K562 (cell line): ENCODE results near the gene RNF114. TPM values are rescaled to one million over a fixed set of nuclear protein-coding genes. Genes with fewer than 3 reads are reported as not detected.

Experiments used
- ARID3A ChIP-seq: IDR thresholded peaks from 2 replicates; pipeline ENCODE4 v1.6.1; 2012; ENCODE audit warnings: low read depth, low read length, improper control_type of control experiment, borderline replicate concordance
- BMI1 ChIP-seq: fragments of 150-350 bp; IDR thresholded peaks from 2 replicates; pipeline ENCODE4 v1.6.1; 2014; ENCODE audit warnings: low read length
- GTF2B ChIP-seq: IDR thresholded peaks from 2 replicates; pipeline ENCODE4 v1.6.1; 2011; ENCODE audit not compliant: insufficient read length; ENCODE audit errors: extremely low read depth
- GTF3C2 ChIP-seq: IDR thresholded peaks from 3 replicates; pipeline ENCODE4 v1.6.1; 2011; ENCODE audit warnings: borderline replicate concordance, mild to moderate bottlenecking, moderate library complexity; ENCODE audit not compliant: insufficient read length; ENCODE audit errors: extremely low read depth
- HDAC8 ChIP-seq: fragments of 450-650 bp; IDR thresholded peaks from 2 replicates; pipeline ENCODE4 v1.6.1; 2016; ENCODE audit warnings: mild to moderate bottlenecking, missing genetic modification characterization, moderate library complexity, missing compliant biosample characterization
- JUNB ChIP-seq: fragments of 450-650 bp; formaldehyde crosslinking; conservative IDR thresholded peaks from 2 replicates; pipeline ENCODE4 v1.4.0; 2020; ENCODE audit warnings: mild to moderate bottlenecking
- MAFG ChIP-seq: fragments of 450-650 bp; conservative IDR thresholded peaks from 2 replicates; pipeline ENCODE4 v1.6.1; 2016; ENCODE audit warnings: missing genetic modification characterization, missing compliant biosample characterization
- SMAD2 ChIP-seq: fragments of 150-350 bp; IDR thresholded peaks from 2 replicates; pipeline ENCODE4 v1.6.1; 2014; ENCODE audit warnings: low read depth, mild to moderate bottlenecking, low read length
- ZBTB40 ChIP-seq, 2 experiments: fragments of 450-650 bp in 1 of 2; sonication (generic) in 1 of 2; formaldehyde crosslinking in 1 of 2; IDR thresholded peaks; 2 replicates each; pipeline versions ENCODE4 v1.7.1 to v1.9.0; 2016 to 2022; ENCODE audit warnings: inconsistent platforms in 1 of 2, mild to moderate bottlenecking in 1 of 2, missing genetic modification reagents in 1 of 2
- polyA plus RNA-seq, 8 experiments: library from polyadenylated mRNA; depleted of rRNA in 4 of 8; stranded (reverse) in 5 of 8; unstranded in 3 of 8; fragments of >200 nt; fragmentation: Nextera tagmentation in 2 of 8; fragmentation: Illumina TruSeq in 1 of 8; extraction: Ambion mirVana in 2 of 8; extraction: Trizol in 1 of 8; gene quantifications; 2 replicates each; pipeline versions ENCODE4 v1.2.1 to v1.2.3, GENCODE V29; 2011 to 2014; ENCODE audit warnings: inconsistent platforms in 1 of 8, missing spikeins in 1 of 8
- total RNA-seq, 7 experiments: library from RNA; depleted of rRNA in 6 of 7; stranded (reverse); fragments of >200 nt in 6 of 7; fragmentation: Illumina TruSeq in 2 of 7; extraction: Trizol in 2 of 7; gene quantifications; 2 replicates each; pipeline versions ENCODE4 v1.2.1 to v1.2.3, GENCODE V29; 2011 to 2021; ENCODE audit warnings: low replicate concordance in 1 of 7

Gene RNF114
- total and polyA plus RNA-seq, 9 of the 15 experiments (the other 6 are each of a cell fraction or from before 2014, with no cell fraction given): 38.6 to 111 (median 62.6) TPM

- TF ChIP-seq GTF3C2 (no peak), GTF2B (peak; percentile 45), HDAC8 (tag) (no peak), ZBTB40 (IDR thresholded peaks at IDR 0.05) (no peak), ZBTB40 (CRISPR knock-in tag; IDR thresholded peaks at IDR 0.05) (peak; percentile 64), ARID3A (no peak), MAFG (tag) (no peak), BMI1 (no peak), JUNB (CRISPR knock-in tag) (no peak), SMAD2 (no peak)
Observed at GRCh38 chr20:49982346-49983122, 46.3 kb downstream of the RNF114 start, which contains the start of gene SNAI1 (continued).
